ENCODE results near the gene ZPBP2. TPM values are rescaled to one million over a fixed set of nuclear protein-coding genes. Genes with fewer than 3 reads are reported as not detected.
A peak's percentile ranks its signal among the peaks of the same experiment; 100 is the strongest.

The ZPBP2 gene
- total and polyA plus RNA-seq, 2 of the 13 experiments (the other 11 are each of a cell fraction or from before 2014, with no cell fraction given): not detected

DNA sequence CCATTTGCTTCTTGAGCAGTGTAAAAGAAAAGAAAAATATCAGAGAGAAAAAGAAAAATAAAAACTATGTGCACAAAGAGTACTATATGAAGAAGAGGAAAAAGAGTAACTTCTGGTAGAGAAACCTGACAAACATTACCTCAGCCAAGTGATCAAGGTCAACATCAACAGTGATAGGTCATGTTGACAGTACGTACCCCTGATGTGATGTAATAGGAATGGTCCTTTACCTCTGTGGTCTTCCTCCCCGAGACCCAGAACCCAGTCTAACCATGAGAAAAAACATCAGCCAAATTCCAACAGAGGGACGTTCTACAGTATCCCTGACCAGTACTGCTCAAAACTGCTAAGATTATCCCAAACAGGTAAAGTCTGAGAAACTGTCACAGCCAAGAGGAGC is 46.0 kb downstream of the ZPBP2 start (continued):
- TF ChIP-seq SKIL (CRISPR knock-in tag; IDR thresholded peaks at IDR 0.05; ENCODE audit: borderline replicate concordance) (peak; percentile 48; the same call in 1 of the 2 replicates), RBFOX2 (IDR thresholded peaks at IDR 0.05; ENCODE audit: low read depth, low read length) (no peak), ZBTB49 (CRISPR knock-in tag; IDR thresholded peaks at IDR 0.05; ENCODE audit: borderline replicate concordance) (no peak), ZNF782 (CRISPR knock-in tag; IDR thresholded peaks at IDR 0.05; ENCODE audit: borderline replicate concordance) (0 out of 2 replicates have a peak, but pooled peaks have one; percentile 26), PAXIP1 (CRISPR knock-in tag; conservative IDR thresholded peaks at IDR 0.05) (peak; percentile 54), BCL6 (CRISPR knock-in tag; IDR thresholded peaks at IDR 0.05) (peak; percentile 42; the same call in 1 of the 2 replicates), POGZ (CRISPR knock-in tag; IDR thresholded peaks at IDR 0.05) (no peak), MTF1 (CRISPR knock-in tag; IDR thresholded peaks at IDR 0.05) (no peak)
- TF ChIP-seq, protein P1, sequence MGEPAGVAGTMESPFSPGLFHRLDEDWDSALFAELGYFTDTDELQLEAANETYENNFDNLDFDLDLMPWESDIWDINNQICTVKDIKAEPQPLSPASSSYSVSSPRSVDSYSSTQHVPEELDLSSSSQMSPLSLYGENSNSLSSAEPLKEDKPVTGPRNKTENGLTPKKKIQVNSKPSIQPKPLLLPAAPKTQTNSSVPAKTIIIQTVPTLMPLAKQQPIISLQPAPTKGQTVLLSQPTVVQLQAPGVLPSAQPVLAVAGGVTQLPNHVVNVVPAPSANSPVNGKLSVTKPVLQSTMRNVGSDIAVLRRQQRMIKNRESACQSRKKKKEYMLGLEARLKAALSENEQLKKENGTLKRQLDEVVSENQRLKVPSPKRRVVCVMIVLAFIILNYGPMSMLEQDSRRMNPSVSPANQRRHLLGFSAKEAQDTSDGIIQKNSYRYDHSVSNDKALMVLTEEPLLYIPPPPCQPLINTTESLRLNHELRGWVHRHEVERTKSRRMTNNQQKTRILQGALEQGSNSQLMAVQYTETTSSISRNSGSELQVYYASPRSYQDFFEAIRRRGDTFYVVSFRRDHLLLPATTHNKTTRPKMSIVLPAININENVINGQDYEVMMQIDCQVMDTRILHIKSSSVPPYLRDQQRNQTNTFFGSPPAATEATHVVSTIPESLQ (CRISPR knock-in tag; conservative IDR thresholded peaks at IDR 0.05): no peak
